ENCODE data around the gene LETMD1. TPM values are rescaled to one million over a fixed set of nuclear protein-coding genes. Genes with fewer than 3 reads are reported as not detected.

LETMD1 gene
- total and polyA plus RNA-seq, 2 donors (not counting 3 experiments of a cell fraction or from before 2014, with no cell fraction given): 38.9 to 47.7 TPM

DNA sequence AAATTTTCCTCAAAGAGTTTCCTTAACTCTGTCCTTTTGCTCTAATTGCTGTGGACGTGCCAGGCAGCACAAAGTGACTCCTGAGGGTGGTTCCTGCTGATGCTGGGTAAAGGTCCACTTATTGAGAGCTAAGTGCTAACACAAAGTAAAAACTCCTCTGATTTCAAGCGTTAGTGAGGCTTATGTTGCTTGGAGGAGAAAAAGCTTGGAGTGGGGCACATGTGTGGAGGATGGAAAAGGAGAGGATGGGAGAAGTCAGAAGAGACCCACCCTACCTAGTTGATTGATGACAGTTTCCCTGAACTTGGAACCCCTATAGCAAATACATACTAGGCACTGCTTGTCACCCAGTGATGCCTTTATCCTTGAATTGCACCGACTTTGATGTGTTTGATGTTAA lies 11.8 kb upstream of the LETMD1 start:
- dilution Hi-C loops (cut with MboI; ENCODE audit: extremely low pct_ligation_motif_present, low sequenced_read_pairs) (no loop called here), intact Hi-C loops (cut with micrococcal nuclease) (no loop called here)
- TF ChIP-seq EZH2 (IDR thresholded peaks at IDR 0.05; ENCODE audit: borderline replicate concordance, low read depth, low read length, severe bottlenecking) (no peak), POLR2A (IDR thresholded peaks at IDR 0.05; ENCODE audit: low read depth, low read length) (no peak), FOS (IDR thresholded peaks at IDR 0.05; ENCODE audit: borderline replicate concordance, insufficient read depth, low read length) (no peak), MYC (IDR thresholded peaks at IDR 0.05; ENCODE audit: low read depth, low read length) (no peak)
- TF ChIP-seq, protein P1, sequence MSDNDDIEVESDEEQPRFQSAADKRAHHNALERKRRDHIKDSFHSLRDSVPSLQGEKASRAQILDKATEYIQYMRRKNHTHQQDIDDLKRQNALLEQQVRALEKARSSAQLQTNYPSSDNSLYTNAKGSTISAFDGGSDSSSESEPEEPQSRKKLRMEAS (IDR thresholded peaks at IDR 0.05; ENCODE audit: insufficient read depth, insufficient read length): no peak
- TF ChIP-seq, protein P2, sequence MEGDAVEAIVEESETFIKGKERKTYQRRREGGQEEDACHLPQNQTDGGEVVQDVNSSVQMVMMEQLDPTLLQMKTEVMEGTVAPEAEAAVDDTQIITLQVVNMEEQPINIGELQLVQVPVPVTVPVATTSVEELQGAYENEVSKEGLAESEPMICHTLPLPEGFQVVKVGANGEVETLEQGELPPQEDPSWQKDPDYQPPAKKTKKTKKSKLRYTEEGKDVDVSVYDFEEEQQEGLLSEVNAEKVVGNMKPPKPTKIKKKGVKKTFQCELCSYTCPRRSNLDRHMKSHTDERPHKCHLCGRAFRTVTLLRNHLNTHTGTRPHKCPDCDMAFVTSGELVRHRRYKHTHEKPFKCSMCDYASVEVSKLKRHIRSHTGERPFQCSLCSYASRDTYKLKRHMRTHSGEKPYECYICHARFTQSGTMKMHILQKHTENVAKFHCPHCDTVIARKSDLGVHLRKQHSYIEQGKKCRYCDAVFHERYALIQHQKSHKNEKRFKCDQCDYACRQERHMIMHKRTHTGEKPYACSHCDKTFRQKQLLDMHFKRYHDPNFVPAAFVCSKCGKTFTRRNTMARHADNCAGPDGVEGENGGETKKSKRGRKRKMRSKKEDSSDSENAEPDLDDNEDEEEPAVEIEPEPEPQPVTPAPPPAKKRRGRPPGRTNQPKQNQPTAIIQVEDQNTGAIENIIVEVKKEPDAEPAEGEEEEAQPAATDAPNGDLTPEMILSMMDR (IDR thresholded peaks at IDR 0.05; ENCODE audit: extremely low read depth in 1 of 2, insufficient read depth in 1 of 2, low read depth in 1 of 2, low read length in 2 of 2): no peak
- BruUV-seq (replicated peaks): no TSS peak
- Histone ChIP-seq H3K9me3 (replicated peaks; ENCODE audit: control insufficient read depth, insufficient read depth, low read length) (no peaks in the 10 kb centered on the region), H2AFZ (ENCODE audit: low read depth, low read length) (no peak overlapping the region), H3K4me3 (replicated peaks in 1 of 3; ENCODE audit: insufficient read depth in 1 of 3, low read depth in 1 of 3, low read length in 3 of 3) (no peak overlapping the region), H3K27ac (ENCODE audit: insufficient read depth, low read depth, low read length) (no peak overlapping the region), H4K20me1 (replicated peaks; ENCODE audit: control insufficient read depth, extremely low read depth, insufficient read depth, low read length) (no peaks in the 10 kb centered on the region), H3K27me3 (ENCODE audit: control insufficient read depth in 2 of 2, insufficient read depth in 2 of 2, low read length in 2 of 2) (no peaks in the 10 kb centered on the region), H3K9me1 (replicated peaks; ENCODE audit: control insufficient read depth, extremely low read depth, insufficient read depth, low read length) (no peaks in the 10 kb centered on the region), H3K79me2 (ENCODE audit: control insufficient read depth, insufficient read depth, low read length) (no peaks in the 10 kb centered on the region), H3K36me3 (ENCODE audit: control insufficient read depth in 2 of 2, extremely low read depth in 1 of 2, insufficient read depth in 2 of 2, low read length in 2 of 2) (no peaks in the 10 kb centered on the region), H3K4me1 (ENCODE audit: control insufficient read depth, extremely low read depth, insufficient read depth, low read length) (peaks cover 8% of the 10 kb centered on the region), H3K4me2 (ENCODE audit: insufficient read depth, low read length) (no peak overlapping the region), H3K9ac (replicated peaks; ENCODE audit: extremely low read depth, insufficient read depth, low read length) (no peak overlapping the region)
- ChIA-PET CTCF (interaction anchor here (0.9 kb wide), 1 partner anchor 14 kb away, joined by 3 read pairs; no protein-coding TSS in a partner anchor), POLR2A (interaction anchor here (0.6 kb wide), 1 partner anchor 1777 kb away, joined by 3 read pairs; no protein-coding TSS in a partner anchor)
- no peak for DNase-seq (ENCODE audit: low read depth, low spot score)
- FAIRE-seq: peak; percentile 55

Measured in endothelial cell of umbilical vein (primary cell).